IMR-90 (cell line): ENCODE data around the gene CARM1. TPM values are rescaled to one million over a fixed set of nuclear protein-coding genes. Genes with fewer than 3 reads are reported as not detected.

Experiments
- ATAC-seq: fragments of 200-7000 bp; cut with Tn5 transposase; 2 replicates; pipeline ENCODE4 v1.9.1; 2020; ENCODE audit warnings: low read depth, mild to moderate bottlenecking, moderate library complexity
- Bru-seq: library from RNA; stranded (reverse); fragments of 400-500 nt; gene quantifications from one replicate; lab custom pipeline; 2021; lab: Mats Ljungman, UMichigan
- BruChase-seq, 2 experiments: library from RNA; stranded (reverse); fragments of 400-500 nt; gene quantifications; one replicate each; lab custom pipeline; 2021; lab: Mats Ljungman, UMichigan
- BruUV-seq: library from RNA; stranded (reverse); fragments of 400-500 nt; replicated peaks from 2 replicates; lab custom pipeline; 2021; lab: Mats Ljungman, UMichigan
- CTCF ChIA-PET: fragments of 300-600 bp; formaldehyde crosslinking; extraction: SDS; loops from one replicate; lab custom pipeline; 2021; ENCODE audit warnings: antibody characterized with exemption; lab: Yijun Ruan, JAX
- POLR2A ChIA-PET: fragments of 300-600 bp; sonication (Branson Sonifier 250); formaldehyde crosslinking; loops from one replicate; lab custom pipeline; 2022; ENCODE audit warnings: antibody characterized with exemption; ENCODE audit not compliant: unreplicated experiment; lab: Charles Lee
- DNase-seq: peaks from one replicate; pipeline ENCODE4 v3.0.0; 2013
- H2AFZ ChIP-seq: replicated peaks from 2 replicates; pipeline ENCODE3; 2013; ENCODE audit warnings: low read length, mild to moderate bottlenecking; ENCODE audit not compliant: poor library complexity
- H2AK5ac ChIP-seq: 2 replicates; pipeline ENCODE4 v1.6.1; 2013; ENCODE audit warnings: low read depth, low read length, inconsistent platforms
- H2AK9ac ChIP-seq: replicated peaks from 2 replicates; pipeline ENCODE3; 2013; ENCODE audit warnings: mild to moderate bottlenecking, low read depth, low read length, moderate library complexity; ENCODE audit not compliant: poor library complexity
- H2BK120ac ChIP-seq: 2 replicates; pipeline ENCODE4 v1.6.1; 2013; ENCODE audit warnings: low read depth, low read length, inconsistent platforms
- H2BK15ac ChIP-seq: 3 replicates; pipeline ENCODE4 v1.6.1; 2013; ENCODE audit warnings: low read depth, low read length, inconsistent platforms
- H2BK20ac ChIP-seq: 2 replicates; pipeline ENCODE4 v1.6.1; 2013; ENCODE audit warnings: low read depth, mild to moderate bottlenecking, inconsistent platforms, low read length, moderate library complexity
- H2BK5ac ChIP-seq: 2 replicates; pipeline ENCODE4 v1.6.1; 2013; ENCODE audit warnings: mild to moderate bottlenecking, low read depth, low read length, inconsistent platforms; ENCODE audit not compliant: poor library complexity, severe bottlenecking
- H3K14ac ChIP-seq: replicated peaks from 2 replicates; pipeline ENCODE4 v1.6.1; 2013; ENCODE audit warnings: low read depth, low read length, inconsistent platforms
- H3K18ac ChIP-seq: 2 replicates; pipeline ENCODE4 v1.6.1; 2013; ENCODE audit warnings: low read depth, low read length, control low read depth
- H3K23ac ChIP-seq: 2 replicates; pipeline ENCODE4 v1.6.1; 2013; ENCODE audit warnings: low read depth, low read length, inconsistent platforms
- H3K27ac ChIP-seq: 2 replicates; pipeline ENCODE4 v1.5.1; 2013; ENCODE audit warnings: mild to moderate bottlenecking, control low read depth, low read length; ENCODE audit not compliant: insufficient read depth
- H3K27me3 ChIP-seq: 2 replicates; pipeline ENCODE4 v1.6.1; 2013; ENCODE audit warnings: low read length; ENCODE audit not compliant: control insufficient read depth, insufficient read depth
- H3K36me3 ChIP-seq: 2 replicates; pipeline ENCODE4 v1.6.1; 2013; ENCODE audit warnings: low read length, mixed read lengths; ENCODE audit not compliant: control insufficient read depth, insufficient read depth
- H3K4ac ChIP-seq: 2 replicates; pipeline ENCODE4 v1.6.1; 2013; ENCODE audit warnings: low read depth, low read length, inconsistent platforms
- H3K4me1 ChIP-seq: 2 replicates; pipeline ENCODE4 v1.6.1; 2013; ENCODE audit warnings: low read length, mixed read lengths; ENCODE audit not compliant: control insufficient read depth, insufficient read depth
- H3K4me2 ChIP-seq: 2 replicates; pipeline ENCODE4 v1.6.1; 2013; ENCODE audit warnings: low read depth, mild to moderate bottlenecking, control low read depth, low read length, moderate library complexity
- H3K4me3 ChIP-seq: 2 replicates; pipeline ENCODE4 v1.5.1; 2013; ENCODE audit warnings: low read depth, mild to moderate bottlenecking, control low read depth, low read length, moderate library complexity; ENCODE audit not compliant: insufficient read depth
- H3K56ac ChIP-seq: 2 replicates; pipeline ENCODE4 v1.6.1; 2013; ENCODE audit warnings: low read length, inconsistent platforms; ENCODE audit not compliant: insufficient read depth; ENCODE audit errors: extremely low read depth
- H3K79me1 ChIP-seq, 2 experiments: 2 replicates each; pipeline ENCODE4 v1.6.1; 2013; ENCODE audit warnings: low read length in 2 of 2, inconsistent platforms in 1 of 2, low read depth in 1 of 2
- H3K9ac ChIP-seq: 2 replicates; pipeline ENCODE4 v1.6.1; 2013; ENCODE audit warnings: low read depth, low read length, control low read depth
- H3K9me1 ChIP-seq: 2 replicates; pipeline ENCODE4 v1.6.1; 2013; ENCODE audit warnings: low read length, inconsistent platforms; ENCODE audit not compliant: insufficient read depth
- H3K9me3 ChIP-seq: 2 replicates; pipeline ENCODE4 v1.6.1; 2013; ENCODE audit warnings: low read length; ENCODE audit not compliant: control insufficient read depth, insufficient read depth
- H4K20me1 ChIP-seq: 2 replicates; pipeline ENCODE4 v1.6.1; 2013; ENCODE audit warnings: low read length, inconsistent platforms; ENCODE audit not compliant: insufficient read depth
- H4K5ac ChIP-seq: 2 replicates; pipeline ENCODE4 v1.6.1; 2013; ENCODE audit warnings: mild to moderate bottlenecking, low read depth, low read length, control low read depth
- H4K8ac ChIP-seq, 2 experiments: 2 replicates each; pipeline ENCODE4 v1.6.1; 2013; ENCODE audit warnings: low read depth in 2 of 2, low read length in 2 of 2, control low read depth in 1 of 2, inconsistent platforms in 1 of 2
- H4K91ac ChIP-seq: 2 replicates; pipeline ENCODE4 v1.6.1; 2013; ENCODE audit warnings: low read depth, low read length, inconsistent platforms; ENCODE audit not compliant: insufficient read depth
- BHLHE40 ChIP-seq: fragments of 150-350 bp; IDR thresholded peaks from 2 replicates; pipeline ENCODE4 v1.6.1; 2016; ENCODE audit warnings: mild to moderate bottlenecking, low read depth, low read length
- CEBPB ChIP-seq: IDR thresholded peaks from 2 replicates; pipeline ENCODE4 v1.6.1; 2012; ENCODE audit warnings: low read depth, low read length, improper control_type of control experiment
- CTCF ChIP-seq: conservative IDR thresholded peaks from 2 replicates; pipeline ENCODE4 v1.5.1; 2012; ENCODE audit warnings: mild to moderate bottlenecking, low read depth, low read length, improper control_type of control experiment
- MAZ ChIP-seq: IDR thresholded peaks from 2 replicates; pipeline ENCODE4 v1.6.1; 2012; ENCODE audit warnings: low read depth, mild to moderate bottlenecking, low read length, improper control_type of control experiment, moderate library complexity, borderline replicate concordance
- MXI1 ChIP-seq: IDR thresholded peaks from 2 replicates; pipeline ENCODE4 v1.6.1; 2012; ENCODE audit warnings: low read depth, mild to moderate bottlenecking, low read length, moderate library complexity, borderline replicate concordance
- NFE2L2 ChIP-seq: fragments of 150-350 bp; IDR thresholded peaks from 2 replicates; pipeline ENCODE4 v1.6.1; 2016; ENCODE audit warnings: low read depth, mild to moderate bottlenecking, low read length
- RAD21 ChIP-seq: IDR thresholded peaks from 2 replicates; pipeline ENCODE4 v1.6.1; 2012; ENCODE audit warnings: low read length, improper control_type of control experiment
- SMC3 ChIP-seq: fragments of 150-350 bp; IDR thresholded peaks from 2 replicates; pipeline ENCODE4 v1.6.1; 2016; ENCODE audit warnings: low read depth, mild to moderate bottlenecking, antibody characterized with exemption, low read length, moderate library complexity
- USF2 ChIP-seq: fragments of 150-350 bp; IDR thresholded peaks from 2 replicates; pipeline ENCODE4 v1.6.1; 2017; ENCODE audit warnings: mild to moderate bottlenecking, antibody characterized with exemption, low read length, low read depth
- WGBS, 2 experiments: methylation state at CpG; one replicate each; pipeline versions ENCODE4 v1.1.5 to v1.1.7; 2013; ENCODE audit warnings: missing lambda C conversion rate in 2 of 2; ENCODE audit not compliant: insufficient read length in 1 of 2; ENCODE audit errors: extremely low coverage in 2 of 2; 5-methylcytosine and 5-hydroxymethylcytosine counted together
- dilution Hi-C: fragments of 300-500 bp; cut with HindIII; formaldehyde crosslinking; loops from one replicate; pipeline ENCODE4 v1.14.3; 2018; ENCODE audit warnings: low sequenced_read_pairs; ENCODE audit not compliant: unreplicated experiment
- in situ Hi-C: fragments of 300-500 bp; cut with MboI; formaldehyde crosslinking; loops from 3 replicates; pipeline ENCODE4 v1.14.3; 2019; ENCODE audit warnings: low sequenced_read_pairs, inconsistent platforms, mixed read lengths
- intact Hi-C: fragments of 100-400 bp; cut with micrococcal nuclease; formaldehyde crosslinking; loops from 2 replicates; pipeline ENCODE4 v1.10.0; 2022
- long read RNA-seq: library from polyadenylated mRNA; unstranded; transcript quantifications from one replicate; pipeline ENCODE4 v2.0.0, GENCODE V29; 2021; ENCODE audit not compliant: unreplicated experiment
- polyA plus RNA-seq, 3 experiments: library from polyadenylated mRNA; depleted of rRNA; stranded (reverse); fragments of >200 nt; gene quantifications; 2 replicates each; pipeline ENCODE4 v1.2.3, GENCODE V29; 2012; ENCODE audit warnings: low replicate concordance in 1 of 3
- total RNA-seq: library from RNA; depleted of rRNA; stranded (reverse); fragments of >200 nt; gene quantifications from 2 replicates; pipeline ENCODE4 v1.2.3, GENCODE V29; 2012; rRNA removed

CARM1 gene
- total RNA-seq = 17.2 and 20.3 TPM in 2 replicates
- 67.1 and 72.1 TPM in 2 replicates for polyA plus RNA-seq (2012; rRNA removed)
- 48.1 and 93.2 TPM in 2 replicates for polyA plus RNA-seq (2012; cell fraction: cytosol; rRNA removed)
- polyA plus RNA-seq (2012; cell fraction: nucleus; rRNA removed; ENCODE audit: low replicate concordance) = 66.7 and 125 TPM in 2 replicates
- percentile 64 among the genes with signal in this experiment for Bru-seq, nascent RNA
- BruChase-seq, experiment 1, labeled RNA remaining after a 6-hour chase = percentile 86 among the genes with signal in this experiment
- percentile 74 among the genes with signal in this experiment for BruChase-seq, experiment 2, labeled RNA remaining after a 2-hour chase
- long read RNA-seq, transcript CARM1-202 (15 exons, 2,722 nt) = major isoform, 26 of 52 reads
- long read RNA-seq, partial matches to known transcripts = 5 of 52 reads
- long read RNA-seq, other reads (novel, unspliced or antisense) = 20 of 52 reads

GRCh38 chr19:10870955-10871603 lies at the start of gene CARM1:
CARM1 (plus strand) TSS chr19:10871553; CDS start chr19:10871703, 150 bp downstream.
- peak; percentile 93 for ATAC-seq
- H3K27me3 ChIP-seq = no peaks in the 10 kb centered on the region
- TF ChIP-seq MXI1 (peak; percentile 62; the same call in 1 of the 2 replicates), SMC3 (peak; percentile 58), CTCF (peak; percentile 94), MAZ (peak; percentile 85; the same call in 1 of the 2 replicates), BHLHE40 (0 out of 2 replicates have a peak, but pooled peaks have one; percentile 14), CEBPB (no peak), RAD21 (peak; percentile 59), NFE2L2 (no peak), USF2 (peak; percentile 54; the same call in 1 of the 2 replicates)

More at GRCh38 chr19:10870955-10871603, at the start of gene CARM1:
- H3K79me1 ChIP-seq = peaks cover 13 to 39% of the 10 kb centered on the region in 2 experiments
- H3K23ac ChIP-seq = peak within 1 kb of the TSS; percentile 87
- peak within 1 kb of the TSS; percentile 82 for H4K91ac ChIP-seq
- H4K8ac ChIP-seq = peak within 1 kb of the TSS; percentile 81 to 95
- H3K56ac ChIP-seq = peak within 1 kb of the TSS; percentile 26
- peak within 1 kb of the TSS; percentile 44 for H2BK120ac ChIP-seq
- peak within 1 kb of the TSS; percentile 97 for H3K4me3 ChIP-seq
- ChIA-PET CTCF (interaction anchor here (0.5 to 1.5 kb wide), 11 partner anchors 9 to 259 kb away, joined by 3 to 9 read pairs (median 5); no protein-coding TSS in a partner anchor), POLR2A (no interaction called here)
- H3K9me3 ChIP-seq = no peaks in the 10 kb centered on the region
- peak; percentile 97 for DNase-seq
- dilution Hi-C loops (no loop called here), intact Hi-C loops (loop anchor here (5.0 kb wide), 1 partner anchor 56 kb away; the partner anchor contains the start of genes TIMM29 and YIPF2), in situ Hi-C loops (no loop called here)
- H3K4ac ChIP-seq = peak within 1 kb of the TSS; percentile 86
- peaks cover 6% of the 10 kb centered on the region for H3K4me1 ChIP-seq
- H2AK9ac ChIP-seq = peak within 1 kb of the TSS; percentile 97
- 1% methylated on average over 33 of the region's 99 CpGs; no CpG with 5 or more reads in 1 of the 2 experiments for WGBS, 2 experiments
- H2BK15ac ChIP-seq = peak within 1 kb of the TSS; percentile 3; the same call in 2 of the 3 replicates
- H3K9ac ChIP-seq = peak within 1 kb of the TSS; percentile 93
- peak within 1 kb of the TSS; percentile 96 for H2BK5ac ChIP-seq
- BruUV-seq = no TSS peak
- H3K14ac ChIP-seq = peak within 1 kb of the TSS; percentile 90
- H2AFZ ChIP-seq = peak within 1 kb of the TSS; percentile 95
- peak within 1 kb of the TSS; percentile 7; the same call in 1 of the 2 replicates for H2BK20ac ChIP-seq
- peak within 1 kb of the TSS; percentile 89 for H2AK5ac ChIP-seq
- peaks cover 19% of the 10 kb centered on the region; the same call in 1 of the 2 replicates for H4K20me1 ChIP-seq
- peak within 1 kb of the TSS; percentile 89 for H3K27ac ChIP-seq
- peak within 1 kb of the TSS; percentile 84 for H3K18ac ChIP-seq
- H4K5ac ChIP-seq = peak within 1 kb of the TSS; percentile 98
- peak within 1 kb of the TSS; percentile 93 for H3K4me2 ChIP-seq
- no peaks in the 10 kb centered on the region for H3K36me3 ChIP-seq
- peaks cover 7% of the 10 kb centered on the region for H3K9me1 ChIP-seq
